Measurements from ENCODE around the gene CA12. TPM values are rescaled to one million over a fixed set of nuclear protein-coding genes. Genes with fewer than 3 reads are reported as not detected.

Gene CA12
- total and polyA plus RNA-seq, 2 experiments from 2014 or later, result 0.03 TPM; not detected in 1

- no peaks in the 10 kb centered on the region for H3K4me1 ChIP-seq (ENCODE audit: low read depth)
- H3K36me3 ChIP-seq, result no peaks in the 10 kb centered on the region
- peaks cover 44% of the 10 kb centered on the region for H3K27me3 ChIP-seq
- no peak overlapping the region for H3K27ac ChIP-seq
- no peak for TF ChIP-seq CTCF (IDR thresholded peaks at IDR 0.05; ENCODE audit: low read depth, low read length)
- H3K4me3 ChIP-seq, result no peak overlapping the region
- H3K9me3 ChIP-seq (ENCODE audit: low read depth), result no peaks in the 10 kb centered on the region
- DNase-seq (ENCODE audit: low read depth in 1 of 2, low spot score in 1 of 2), result no peak
Observed at GRCh38 chr15:63379492-63380150, 2.0 kb downstream of the CA12 start.

GRCh38 chr15:63378946-63379345, 2.7 kb downstream of the CA12 start:
- Histone ChIP-seq H3K4me3 (no peak overlapping the region), H3K4me1 (ENCODE audit: low read depth) (no peaks in the 10 kb centered on the region), H3K36me3 (no peaks in the 10 kb centered on the region), H3K27ac (no peak overlapping the region), H3K27me3 (peaks cover 40% of the 10 kb centered on the region), H3K9me3 (ENCODE audit: low read depth) (no peaks in the 10 kb centered on the region)
- TF ChIP-seq CTCF (IDR thresholded peaks at IDR 0.05; ENCODE audit: low read depth, low read length), result no peak
- no peak for DNase-seq (ENCODE audit: low read depth in 1 of 2, low spot score in 1 of 2)

- no peaks in the 10 kb centered on the region for H3K36me3 ChIP-seq
- DNase-seq (ENCODE audit: low read depth in 1 of 2, low spot score in 1 of 2), result peak; percentile 48 to 83
- H3K27ac ChIP-seq, result no peak overlapping the region
- no peaks in the 10 kb centered on the region for H3K9me3 ChIP-seq (ENCODE audit: low read depth)
- H3K4me3 ChIP-seq, result no peak overlapping the region
- peaks cover 4% of the 10 kb centered on the region for H3K27me3 ChIP-seq
- TF ChIP-seq CTCF (IDR thresholded peaks at IDR 0.05; ENCODE audit: low read depth, low read length), result peak; percentile 2
- no peaks in the 10 kb centered on the region for H3K4me1 ChIP-seq (ENCODE audit: low read depth)
Observed at GRCh38 chr15:63374686-63375520, 6.7 kb downstream of the CA12 start.

GRCh38 chr15:63373866-63374548, 7.6 kb downstream of the CA12 start:
- Histone ChIP-seq H3K9me3 (ENCODE audit: low read depth) (no peaks in the 10 kb centered on the region), H3K36me3 (no peaks in the 10 kb centered on the region), H3K27ac (no peak overlapping the region), H3K27me3 (no peaks in the 10 kb centered on the region), H3K4me3 (no peak overlapping the region), H3K4me1 (ENCODE audit: low read depth) (no peaks in the 10 kb centered on the region)
- no peak for TF ChIP-seq CTCF (IDR thresholded peaks at IDR 0.05; ENCODE audit: low read depth, low read length)
- no peak for DNase-seq (ENCODE audit: low read depth in 1 of 2, low spot score in 1 of 2)

- DNase-seq (ENCODE audit: low read depth in 1 of 2, low spot score in 1 of 2), result no peak
- no peak overlapping the region for H3K27ac ChIP-seq
- no peaks in the 10 kb centered on the region for H3K9me3 ChIP-seq (ENCODE audit: low read depth)
- H3K4me1 ChIP-seq (ENCODE audit: low read depth), result no peaks in the 10 kb centered on the region
- no peak for TF ChIP-seq CTCF (IDR thresholded peaks at IDR 0.05; ENCODE audit: low read depth, low read length)
- H3K27me3 ChIP-seq, result no peaks in the 10 kb centered on the region
- H3K4me3 ChIP-seq, result no peak overlapping the region
- no peaks in the 10 kb centered on the region for H3K36me3 ChIP-seq
Observed at GRCh38 chr15:63373330-63373729, 8.3 kb downstream of the CA12 start.

Measured in cardiac muscle cell (in vitro differentiated cells and primary cell).